Hematopoietic multipotent progenitor cell treated with erythropoietin and hydrocortisone succinate and interleukin-3 and kit ligand, for 6 days (in vitro differentiated cells): ENCODE results near the gene PRUNE2.

Experiments used
- DNase-seq: peaks from one replicate; pipeline ENCODE4 v3.0.0-alpha.2; 2015

Gene PRUNE2

DNA sequence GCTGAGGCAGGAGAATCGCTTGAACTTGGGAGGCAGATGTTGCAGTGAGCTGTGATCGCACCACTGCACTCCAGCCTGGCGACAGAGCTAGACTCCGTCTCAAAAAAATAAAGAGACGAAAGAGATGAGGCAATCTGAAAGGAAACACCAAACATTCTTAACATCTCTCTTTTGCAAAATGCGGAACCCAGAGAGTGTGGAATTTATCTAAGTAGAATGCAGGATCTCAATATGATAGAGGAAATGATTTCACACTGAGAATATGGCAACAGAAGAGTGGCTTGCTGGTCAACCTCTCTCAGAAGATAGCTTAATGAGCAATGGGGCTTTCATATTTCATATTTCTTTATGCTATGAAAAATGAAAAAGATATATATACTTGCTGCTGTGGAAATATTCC, 175.1 kb downstream of the PRUNE2 start:
- DNase-seq = no peak

DNA sequence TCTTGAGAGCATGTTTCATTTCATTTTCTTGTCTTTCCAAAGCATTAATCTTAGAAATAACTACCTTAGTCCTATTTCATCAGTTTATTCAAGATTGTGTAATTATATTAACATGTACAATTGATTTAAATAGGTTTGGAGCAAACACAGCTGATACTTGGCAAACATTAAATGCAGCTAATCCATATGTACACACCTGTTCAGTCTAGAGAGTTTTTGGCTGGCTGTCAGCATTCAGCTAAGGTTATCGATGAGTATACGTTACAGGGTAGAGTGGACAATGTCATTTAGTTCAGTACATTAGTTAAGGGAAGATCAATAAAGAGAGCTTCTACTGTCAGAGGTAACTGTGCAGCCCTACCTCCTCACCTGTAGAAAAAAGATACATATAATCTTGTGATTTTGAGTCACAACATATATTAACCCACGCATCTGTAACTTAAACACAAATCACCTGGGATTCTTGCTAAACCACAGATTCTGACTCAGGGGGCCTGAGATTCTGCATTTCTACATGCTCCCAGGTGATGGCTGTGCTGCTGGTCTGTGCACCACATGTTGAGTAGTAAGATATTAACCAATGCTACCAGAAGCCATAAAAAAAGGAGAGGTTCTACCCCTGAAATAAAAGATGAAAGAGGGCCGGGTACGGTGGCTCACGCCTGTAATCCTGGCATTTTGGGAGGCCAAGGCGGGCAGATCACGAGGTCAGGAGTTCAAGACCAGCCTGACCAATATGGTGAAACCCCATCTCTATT, 175.8 kb downstream of the PRUNE2 start:
- DNase-seq = no peak

DNA sequence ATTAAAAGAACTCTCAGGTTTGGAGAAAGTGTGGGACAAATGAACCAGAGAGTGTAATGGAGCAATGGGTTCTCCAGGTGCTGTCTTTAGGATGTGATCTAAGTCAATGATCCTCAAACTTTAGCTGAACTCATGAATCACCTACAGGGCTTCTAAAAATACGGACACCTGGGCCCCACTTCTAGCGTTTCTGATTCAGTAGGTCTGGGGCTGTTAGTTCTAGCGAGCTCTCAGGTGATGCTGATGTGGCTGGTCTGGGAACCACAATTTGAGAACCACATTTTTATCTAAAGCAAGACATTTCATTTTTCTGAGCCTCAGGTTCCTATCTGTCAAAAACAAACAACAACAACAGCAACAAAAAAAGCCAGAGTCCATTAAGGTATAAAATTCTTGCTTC, 176.8 kb downstream of the PRUNE2 start:
- no peak for DNase-seq

DNA sequence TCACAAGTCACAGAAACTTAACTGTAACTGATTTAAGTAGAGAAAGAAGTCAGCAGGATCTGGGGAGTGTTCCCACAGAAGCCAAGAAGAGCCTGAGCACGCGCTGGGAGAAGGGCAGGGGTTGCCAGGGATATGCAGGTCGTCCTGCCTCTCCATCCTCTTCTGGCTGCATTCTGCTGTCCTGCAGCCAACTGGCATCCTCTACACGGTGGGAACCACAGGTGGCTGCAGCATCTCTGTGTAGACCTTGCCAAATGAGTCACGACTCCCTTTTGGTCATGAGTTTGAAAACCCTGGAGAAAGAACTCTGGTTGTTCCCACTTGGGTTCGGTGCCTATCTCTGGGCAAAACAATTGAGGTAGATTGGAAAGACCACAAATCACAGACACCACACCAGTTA, 180.0 kb downstream of the PRUNE2 start:
- no peak for DNase-seq

DNA sequence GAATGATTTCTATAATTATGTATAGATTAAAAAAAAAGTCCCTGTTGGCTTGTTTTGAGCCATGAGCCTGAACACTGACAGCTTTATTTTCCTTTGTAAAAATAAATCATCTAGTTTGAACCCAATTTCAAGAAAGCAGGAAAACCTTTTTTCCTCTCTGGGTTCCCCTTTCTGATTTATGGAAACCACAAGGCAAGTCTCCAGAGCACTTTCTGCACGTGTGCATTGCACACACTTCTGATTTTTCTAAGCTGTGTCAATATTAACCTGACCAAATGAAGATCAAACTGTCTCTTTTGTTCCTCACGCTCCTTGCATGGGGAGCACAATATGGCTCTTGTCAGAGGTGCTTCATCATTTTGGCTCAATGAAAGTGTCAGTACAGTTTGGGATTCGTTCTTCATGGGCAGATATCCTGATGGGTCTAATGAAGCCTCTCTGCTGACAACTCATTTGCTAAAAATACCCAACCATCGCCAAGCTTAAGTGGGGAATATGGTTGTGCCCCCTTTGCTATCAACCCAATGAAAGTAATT, 180.8 kb downstream of the PRUNE2 start:
- DNase-seq = no peak

DNA sequence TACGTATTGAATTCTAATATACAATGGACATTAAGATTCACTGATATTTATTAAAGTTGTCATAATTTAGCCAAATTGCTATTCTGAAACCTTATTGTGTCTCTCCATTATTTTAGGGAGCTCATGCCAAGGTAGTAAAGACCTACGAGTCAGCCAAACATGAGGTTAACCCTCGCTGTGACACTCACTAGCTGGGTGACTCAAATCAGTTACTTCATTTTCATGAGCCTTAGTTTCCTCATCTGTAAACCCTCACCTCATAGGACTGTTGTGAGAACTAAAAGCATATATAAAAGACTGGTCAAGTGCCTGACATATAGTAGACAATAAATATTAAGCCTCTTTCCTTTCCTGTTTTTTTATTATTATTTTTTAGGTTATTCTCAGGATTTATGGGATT, 185.7 kb downstream of the PRUNE2 start:
- DNase-seq = no peak

DNA sequence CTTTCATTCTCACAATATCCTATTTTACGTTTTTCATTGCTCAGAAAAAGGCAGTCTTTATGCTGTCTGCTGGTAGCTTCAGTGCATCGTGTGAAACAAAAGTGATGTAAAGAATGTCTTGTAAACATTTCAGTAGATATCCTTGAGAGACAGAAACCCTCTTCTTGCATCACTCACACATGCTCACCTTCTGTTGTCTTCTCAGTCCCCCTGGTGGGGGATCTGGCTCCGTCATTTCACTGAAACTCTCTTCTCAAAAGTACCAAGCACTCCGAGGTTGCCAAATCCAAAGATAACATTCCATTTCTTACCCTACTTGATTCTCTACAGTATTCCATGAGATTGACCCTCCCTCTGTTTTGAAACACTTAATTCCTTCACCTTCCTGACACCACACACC, 187.7 kb downstream of the PRUNE2 start:
- no peak for DNase-seq

DNA sequence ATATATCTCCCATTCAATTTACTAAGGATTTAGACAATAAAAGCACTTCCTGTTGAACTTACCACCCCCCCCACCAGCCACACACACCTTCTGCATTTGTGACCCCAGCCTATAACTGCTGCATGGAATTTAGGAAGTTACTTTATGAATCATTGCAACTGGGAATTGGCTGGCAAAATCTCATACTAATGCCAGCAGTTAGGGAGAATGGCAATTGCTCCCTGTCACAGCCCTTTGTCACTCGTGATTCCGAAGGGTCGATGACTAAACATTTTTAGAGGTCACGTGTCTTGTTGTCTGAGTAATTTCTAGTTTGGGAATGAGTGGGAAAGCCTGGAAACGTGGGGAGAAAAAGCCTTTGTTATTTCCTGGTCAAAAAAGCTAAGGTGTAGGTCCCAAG, 188.3 kb downstream of the PRUNE2 start:
- DNase-seq = no peak

DNA sequence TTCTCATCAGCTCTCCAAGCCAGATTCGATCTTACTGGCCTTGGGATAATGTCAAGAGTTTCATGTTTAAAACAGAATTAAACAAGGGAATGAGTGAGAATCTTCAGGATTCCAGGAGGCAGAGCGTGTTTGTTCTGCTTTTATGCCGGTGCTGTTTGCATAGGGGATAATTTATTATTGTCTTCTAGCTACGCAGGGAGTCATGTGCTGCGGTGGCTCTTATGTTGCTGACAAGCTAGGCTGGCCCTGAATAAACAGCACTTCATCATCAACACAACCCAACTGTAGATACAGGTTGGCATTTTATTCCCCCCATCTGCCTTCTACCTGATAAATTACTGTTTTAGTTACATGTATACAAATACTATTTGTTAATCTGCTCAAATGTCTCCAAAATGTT, 188.7 kb downstream of the PRUNE2 start:
- no peak for DNase-seq

DNA sequence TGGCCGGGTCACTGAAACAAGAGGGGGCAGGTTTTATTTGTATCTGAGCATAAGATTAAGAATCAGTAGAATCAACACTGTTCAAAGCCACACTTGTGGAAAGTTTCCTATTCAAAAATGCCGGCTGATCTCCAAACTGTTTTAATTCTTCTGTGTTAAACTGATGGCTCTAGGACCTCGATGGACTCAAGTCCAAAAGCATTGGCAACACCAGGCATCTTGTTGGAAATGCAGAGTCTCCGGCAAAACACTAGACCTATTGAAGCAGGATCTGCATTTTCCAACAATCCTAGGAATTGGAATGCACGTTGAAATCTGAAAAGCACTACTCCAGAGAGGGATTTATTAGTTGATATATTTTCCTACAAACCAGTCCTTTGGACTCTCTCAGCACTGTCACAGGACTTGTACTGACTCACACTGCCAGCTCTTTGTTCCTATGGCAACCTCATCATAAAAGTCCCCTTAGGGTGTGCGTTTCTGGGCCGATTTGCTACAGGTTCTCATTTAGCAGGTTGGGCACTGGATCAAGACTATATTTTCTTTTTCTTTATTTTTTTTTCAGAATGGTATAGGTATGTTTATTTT, 189.7 kb downstream of the PRUNE2 start:
- no peak for DNase-seq

DNA sequence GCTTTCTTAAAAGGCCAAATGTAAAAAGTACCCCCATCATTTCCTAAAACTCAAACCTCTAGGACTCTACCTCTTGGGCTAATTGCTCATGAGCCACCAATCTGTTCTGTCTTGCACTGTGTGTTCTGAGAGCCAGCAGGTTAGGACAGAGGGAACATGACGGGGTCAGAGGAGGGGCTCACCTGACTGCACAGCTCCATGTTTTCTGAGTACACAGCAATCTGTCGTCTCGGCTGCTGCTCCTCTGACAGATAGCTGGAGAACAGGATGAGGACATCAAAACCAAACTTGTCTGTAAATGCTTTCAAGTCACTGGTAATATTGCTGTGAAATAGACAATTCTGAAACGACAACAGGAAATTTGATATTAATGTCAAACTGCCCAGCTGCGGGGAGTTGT, 192.5 kb downstream of the PRUNE2 start:
- no peak for DNase-seq

DNA sequence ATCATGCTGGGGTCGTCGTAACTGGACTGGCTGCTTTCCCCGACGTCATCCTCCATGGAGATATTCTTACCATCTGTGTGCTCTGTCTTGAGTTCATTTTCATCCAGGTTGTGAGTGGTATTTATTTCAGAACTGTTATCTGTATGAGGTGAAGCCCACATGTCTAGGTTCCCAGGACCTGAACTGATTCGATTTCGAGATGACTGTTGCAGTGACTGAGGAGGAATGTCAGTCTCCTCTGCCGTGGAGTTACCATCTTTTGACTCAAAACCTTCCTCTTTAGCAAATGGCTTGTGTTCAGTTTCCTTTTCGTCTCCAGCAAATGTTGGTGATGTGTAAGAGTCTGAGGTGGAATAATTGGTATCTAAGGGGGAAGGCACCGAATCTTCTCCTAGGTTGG, 196.9 kb downstream of the PRUNE2 start:
- no peak for DNase-seq

DNA sequence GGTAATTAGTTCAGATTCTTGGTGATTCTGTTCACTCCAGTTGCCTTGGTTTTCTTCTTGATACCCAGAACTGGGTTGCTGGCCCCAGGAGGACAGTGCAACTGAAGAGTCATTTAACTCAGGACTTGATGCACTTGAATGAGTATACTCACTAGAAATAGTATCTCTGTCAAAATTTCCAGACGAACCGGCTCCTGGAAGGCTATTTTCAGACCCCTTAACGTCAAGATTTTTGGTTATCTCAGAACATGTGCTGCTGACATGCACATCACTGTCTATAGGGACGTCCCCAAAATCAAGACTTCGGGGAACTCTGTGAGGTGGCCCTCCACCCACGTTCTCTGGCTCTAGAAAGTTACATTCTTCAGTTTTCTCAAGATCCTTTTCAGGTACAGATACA, 198.4 kb downstream of the PRUNE2 start:
- DNase-seq = no peak

DNA sequence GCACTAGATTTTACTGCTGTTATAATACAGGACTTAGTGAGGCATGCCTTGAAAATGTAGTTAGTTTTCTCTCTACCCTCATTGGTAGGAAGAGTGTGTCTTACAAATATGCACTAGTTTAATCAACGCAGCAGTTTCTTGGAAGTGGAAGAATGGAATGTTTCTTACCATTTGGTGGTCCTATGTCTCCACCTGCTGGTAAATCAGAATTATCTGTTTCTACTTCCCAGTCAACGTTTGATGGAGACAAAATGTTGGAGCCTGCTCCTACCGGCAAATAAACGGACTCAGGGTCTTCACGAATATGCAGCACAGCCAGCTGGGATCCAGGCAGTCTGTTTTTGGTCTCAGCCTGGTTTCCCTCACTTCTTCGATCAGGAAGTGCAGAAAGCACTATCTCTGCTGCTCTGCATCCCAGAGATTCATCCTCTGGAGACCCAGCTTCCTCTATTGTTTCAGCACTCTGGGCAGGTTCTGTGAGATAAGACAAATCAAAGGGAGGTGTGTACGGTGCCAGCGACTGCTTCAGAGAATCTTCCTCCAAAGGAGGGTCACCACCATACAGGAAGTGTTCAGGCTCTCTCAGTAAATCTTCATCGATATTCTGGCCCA, 201.2 kb downstream of the PRUNE2 start:
- DNase-seq = peak; percentile 92

DNA sequence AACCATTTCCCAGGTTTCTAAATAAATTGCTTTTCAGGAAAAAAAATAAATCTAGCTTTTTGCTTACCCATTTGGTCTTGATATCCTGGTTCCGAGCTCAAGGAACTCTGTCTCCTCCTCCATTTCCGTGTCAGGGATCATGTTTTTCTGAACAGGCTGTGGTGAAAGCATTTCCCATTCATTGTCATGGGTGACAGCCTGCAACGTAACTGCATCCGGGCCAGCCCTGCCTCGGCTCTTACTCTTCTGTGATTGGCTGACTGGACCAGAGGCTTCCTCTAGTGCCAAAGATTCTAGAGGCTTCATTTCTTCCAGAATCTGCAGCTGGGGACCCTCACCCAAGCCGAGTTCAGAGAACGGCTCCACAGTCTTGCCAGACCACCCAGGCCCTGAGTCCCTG, 202.6 kb downstream of the PRUNE2 start:
- peak; percentile 39 for DNase-seq

DNA sequence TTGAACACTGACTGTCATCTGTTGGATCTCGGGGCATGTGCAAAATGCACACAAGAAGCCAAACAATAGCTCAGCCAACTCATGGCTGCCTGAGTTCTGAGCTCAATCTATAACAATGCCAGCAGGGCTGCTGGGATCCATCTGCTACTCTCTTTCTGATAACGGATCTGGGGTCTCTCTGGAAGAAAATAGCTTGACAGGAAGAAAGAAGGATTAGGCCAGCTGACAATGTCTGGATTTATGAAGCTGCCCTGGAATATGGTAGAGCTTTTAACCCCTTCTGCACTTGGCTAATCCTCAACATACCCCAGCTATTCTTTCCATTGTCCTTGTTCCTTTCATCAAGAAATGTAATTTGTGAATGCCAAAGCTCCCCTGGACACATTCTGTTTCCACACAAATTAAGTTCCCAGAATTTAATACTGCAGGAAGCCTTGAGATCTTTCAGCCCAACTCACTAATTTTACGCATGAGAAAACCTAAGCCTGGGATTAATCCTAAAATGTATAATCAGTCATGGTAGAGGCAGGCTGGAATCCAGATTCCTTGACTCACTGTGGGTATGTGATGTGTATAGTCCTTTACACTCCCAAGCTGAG, 204.4 kb downstream of the PRUNE2 start:
- DNase-seq = no peak

DNA sequence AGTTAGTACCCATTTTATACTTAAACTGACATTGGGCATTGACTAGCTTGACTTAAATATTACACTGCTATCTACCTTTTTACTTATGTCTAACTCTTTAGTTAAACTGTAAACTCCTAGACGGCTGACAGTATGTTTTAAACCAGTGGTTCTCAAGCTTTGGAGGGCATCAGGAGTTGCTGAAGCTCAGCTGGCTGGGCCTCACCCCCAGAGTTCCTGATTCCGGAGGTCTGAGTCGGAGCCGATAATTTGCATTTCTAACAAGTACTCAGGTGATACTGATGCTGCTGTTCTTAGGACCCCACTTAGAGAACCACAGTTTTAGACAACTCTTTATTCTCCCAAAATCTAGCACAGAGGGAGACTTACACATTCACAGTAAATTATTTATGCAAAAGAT, 205.0 kb downstream of the PRUNE2 start:
- no peak for DNase-seq

DNA sequence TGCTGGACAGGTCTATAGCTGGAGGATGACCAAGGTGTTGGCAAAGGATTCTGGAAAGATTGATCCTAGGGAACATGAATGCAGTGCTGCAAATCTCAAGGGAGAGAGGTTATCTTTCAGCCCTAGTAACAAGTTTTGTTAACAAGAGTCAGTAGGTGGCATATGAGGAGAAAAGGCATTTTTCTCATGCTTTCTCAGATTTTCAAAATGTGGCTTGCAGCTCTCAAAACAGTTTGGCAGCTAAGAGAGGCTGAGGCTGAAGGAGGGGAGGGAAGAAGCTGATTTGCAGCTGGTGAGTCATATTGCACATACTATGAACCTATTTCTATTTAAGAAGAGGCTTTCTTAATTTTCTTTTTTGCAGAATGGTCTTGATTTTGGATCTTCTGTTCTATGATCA, 205.9 kb downstream of the PRUNE2 start:
- no peak for DNase-seq

DNA sequence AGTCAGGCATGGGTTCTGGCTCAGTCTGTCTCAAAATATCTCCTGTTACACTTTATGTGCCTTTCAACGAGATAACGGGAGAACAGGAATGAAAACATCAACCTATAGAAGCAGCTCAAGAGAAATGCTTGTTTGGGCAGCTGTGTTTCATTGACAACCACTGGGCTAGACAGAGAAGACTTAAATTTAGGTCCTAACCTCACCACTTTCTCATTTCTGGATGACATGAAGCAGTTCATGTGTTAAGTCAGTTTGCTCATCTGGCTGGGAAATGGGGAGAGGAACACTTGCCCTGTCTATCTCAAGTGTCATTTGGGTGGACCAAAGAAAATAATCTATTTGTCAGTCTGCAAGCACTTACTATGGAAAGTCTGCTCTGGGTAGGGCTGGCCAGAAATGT, 208.4 kb downstream of the PRUNE2 start:
- DNase-seq = no peak

DNA sequence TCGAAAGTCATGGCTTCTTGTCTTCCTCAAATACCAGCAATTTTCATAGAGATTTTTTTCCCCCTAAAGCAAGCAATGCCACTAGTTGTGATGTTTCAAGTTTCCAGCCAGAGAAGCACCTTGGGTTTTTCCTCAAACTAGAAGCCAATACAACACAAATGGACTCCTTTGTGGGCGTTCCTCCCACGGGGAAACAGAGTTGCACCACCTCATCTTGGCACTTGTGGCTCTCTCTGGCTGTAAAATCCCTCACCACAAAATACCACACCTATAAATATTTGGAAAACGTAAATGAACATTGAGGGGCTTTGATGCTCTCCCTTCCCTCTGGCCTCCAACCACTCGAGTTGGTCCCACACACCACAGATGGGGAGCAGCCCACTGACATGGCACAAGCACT, 208.8 kb downstream of the PRUNE2 start:
- DNase-seq = no peak

DNA sequence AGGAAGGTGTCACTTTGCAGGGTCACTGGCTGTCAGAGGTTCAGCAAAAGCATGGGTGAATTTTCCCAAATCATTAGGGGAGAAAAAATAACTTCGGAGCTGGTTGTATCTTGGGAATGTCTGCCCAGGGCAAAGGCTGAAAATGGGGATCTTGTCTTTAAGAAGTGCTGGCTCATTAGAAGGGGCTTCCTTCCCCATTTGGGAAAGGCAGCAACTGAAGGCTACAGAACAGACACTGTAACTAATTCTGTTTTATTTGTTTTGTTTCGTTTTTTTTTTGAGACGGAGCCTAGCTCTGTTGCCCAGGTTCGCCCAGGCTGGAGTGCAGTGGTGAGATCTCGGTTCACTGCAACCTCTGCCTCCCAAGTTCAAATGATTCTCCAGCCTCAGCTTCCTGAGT, 212.0 kb downstream of the PRUNE2 start:
- DNase-seq = no peak

DNA sequence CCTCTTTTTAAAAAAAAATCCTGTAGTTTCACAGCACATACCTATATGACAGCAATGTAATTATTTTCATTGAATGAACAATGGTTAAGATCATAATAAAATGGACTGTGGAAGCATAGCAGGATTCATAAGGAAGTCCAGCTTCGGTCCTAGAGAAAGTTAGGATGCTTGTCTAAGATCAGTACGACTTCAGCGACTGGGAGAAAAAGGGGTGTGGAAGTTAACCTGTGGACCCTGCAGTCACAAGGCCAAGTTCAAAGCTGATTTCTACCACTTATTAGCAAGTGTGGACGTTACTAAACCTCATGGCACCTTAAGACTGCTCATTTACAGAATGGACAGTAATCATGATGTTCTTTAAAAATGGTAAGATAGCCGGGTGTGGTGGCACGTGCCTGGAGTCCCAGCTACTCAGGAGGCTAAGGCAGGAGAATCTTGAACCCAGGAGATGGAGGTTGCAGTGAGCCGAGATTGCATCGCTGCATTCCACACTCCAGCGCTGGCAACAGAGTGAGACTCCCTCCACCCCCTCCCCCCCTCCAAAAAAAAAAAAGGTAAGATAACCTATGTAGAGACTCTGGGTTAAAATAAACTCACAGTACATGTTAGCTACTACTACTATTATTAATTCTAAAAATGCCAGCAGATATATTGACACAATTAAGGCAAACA, 213.3 kb downstream of the PRUNE2 start:
- DNase-seq = no peak
